ENCODE data around the gene TM4SF20. TPM values are rescaled to one million over a fixed set of nuclear protein-coding genes. Genes with fewer than 3 reads are reported as not detected.

Gene TM4SF20
- total RNA-seq, 1 donor from 2014 or later = not detected

GRCh38 chr2:227395556-227395955, 16.4 kb upstream of the TM4SF20 start:
- Histone ChIP-seq H3K4me1 (no peaks in the 10 kb centered on the region), H3K4me3 (no peak overlapping the region), H3K9me3 (replicated peaks) (no peaks in the 10 kb centered on the region), H3K27me3 (ENCODE audit: low read depth) (no peaks in the 10 kb centered on the region), H3K36me3 (no peaks in the 10 kb centered on the region), H3K27ac (replicated peaks) (no peak overlapping the region)
- DNase-seq = no peak
- no peak for TF ChIP-seq CTCF (IDR thresholded peaks at IDR 0.05; ENCODE audit: borderline replicate concordance)
- intact Hi-C loops (cut with micrococcal nuclease) = no loop called here

- H3K27ac ChIP-seq (replicated peaks) = no peak overlapping the region
Measured at GRCh38 chr2:227394401-227394800, 15.3 kb upstream of the TM4SF20 start.

GRCh38 chr2:227390468-227391256, 11.6 kb upstream of the TM4SF20 start:
- peaks cover 3% of the 10 kb centered on the region for H3K27me3 ChIP-seq (ENCODE audit: low read depth)
- no peak for TF ChIP-seq CTCF (IDR thresholded peaks at IDR 0.05; ENCODE audit: borderline replicate concordance)
- intact Hi-C loops (cut with micrococcal nuclease) = no loop called here

More at GRCh38 chr2:227394401-227394800, 15.3 kb upstream of the TM4SF20 start:
- intact Hi-C loops (cut with micrococcal nuclease) = no loop called here
- H3K4me3 ChIP-seq = no peak overlapping the region
- no peak for TF ChIP-seq CTCF (IDR thresholded peaks at IDR 0.05; ENCODE audit: borderline replicate concordance)
- H3K9me3 ChIP-seq (replicated peaks) = no peaks in the 10 kb centered on the region
- no peaks in the 10 kb centered on the region for H3K36me3 ChIP-seq
- no peaks in the 10 kb centered on the region for H3K27me3 ChIP-seq (ENCODE audit: low read depth)
- no peak for DNase-seq
- H3K4me1 ChIP-seq = no peaks in the 10 kb centered on the region

GRCh38 chr2:227389661-227390060, 10.6 kb upstream of the TM4SF20 start:
- H3K4me1 ChIP-seq = no peaks in the 10 kb centered on the region
- no peak for DNase-seq
- H3K27me3 ChIP-seq (ENCODE audit: low read depth) = peaks cover 3% of the 10 kb centered on the region
- no peaks in the 10 kb centered on the region for H3K36me3 ChIP-seq
- H3K4me3 ChIP-seq = no peak overlapping the region
- no peaks in the 10 kb centered on the region for H3K9me3 ChIP-seq (replicated peaks)
- TF ChIP-seq CTCF (IDR thresholded peaks at IDR 0.05; ENCODE audit: borderline replicate concordance) = no peak
- intact Hi-C loops (cut with micrococcal nuclease) = no loop called here
- no peak overlapping the region for H3K27ac ChIP-seq (replicated peaks)

More at GRCh38 chr2:227390468-227391256, 11.6 kb upstream of the TM4SF20 start:
- no peaks in the 10 kb centered on the region for H3K9me3 ChIP-seq (replicated peaks)
- H3K36me3 ChIP-seq = no peaks in the 10 kb centered on the region
- H3K4me1 ChIP-seq = no peaks in the 10 kb centered on the region
- H3K27ac ChIP-seq (replicated peaks) = no peak overlapping the region
- no peak overlapping the region for H3K4me3 ChIP-seq
- no peak for DNase-seq

GRCh38 chr2:227389231-227389630, 10.1 kb upstream of the TM4SF20 start:
- H3K27ac ChIP-seq (replicated peaks) = no peak overlapping the region
- peaks cover 6% of the 10 kb centered on the region for H3K27me3 ChIP-seq (ENCODE audit: low read depth)
- no peaks in the 10 kb centered on the region for H3K4me1 ChIP-seq
- intact Hi-C loops (cut with micrococcal nuclease) = no loop called here
- no peak for DNase-seq
- no peak for TF ChIP-seq CTCF (IDR thresholded peaks at IDR 0.05; ENCODE audit: borderline replicate concordance)
- H3K4me3 ChIP-seq = no peak overlapping the region
- H3K9me3 ChIP-seq (replicated peaks) = no peaks in the 10 kb centered on the region
- H3K36me3 ChIP-seq = no peaks in the 10 kb centered on the region

All from left ventricle myocardium inferior (tissue), 1 donor.